Measurements from ENCODE around the gene PUS10.
A peak's percentile ranks its signal among the peaks of the same experiment; 100 is the strongest.
"Not testable (repeated sequence)": the region's sequence is repeated elsewhere in the genome, so short reads cannot be mapped to it uniquely, and the experiment has no call there.

Gene PUS10

GRCh38 chr2:60925994-60926740 is 91.9 kb downstream of the PUS10 start:
- DNase-seq: no peak

GRCh38 chr2:60907329-60907728 is 110.7 kb downstream of the PUS10 start:
- DNase-seq: no peak

GRCh38 chr2:60906395-60906794 is 111.7 kb downstream of the PUS10 start:
- no peak for DNase-seq

- not testable (repeated sequence) for DNase-seq
Observed at GRCh38 chr2:60905867-60906266, 112.2 kb downstream of the PUS10 start.

- DNase-seq: not testable (repeated sequence)
Observed at GRCh38 chr2:60901296-60901695, 116.8 kb downstream of the PUS10 start.

- DNase-seq: no peak
Observed at GRCh38 chr2:60899892-60900249, 118.2 kb downstream of the PUS10 start.

GRCh38 chr2:60899230-60899891 is 118.7 kb downstream of the PUS10 start:
- peak; percentile 62 to 74 for DNase-seq

- DNase-seq: no peak
Observed at GRCh38 chr2:60898567-60898966, 119.5 kb downstream of the PUS10 start.
